Measurements from ENCODE around the gene SLC44A2. TPM values are rescaled to one million over a fixed set of nuclear protein-coding genes. Genes with fewer than 3 reads are reported as not detected.

SLC44A2 gene
- total and polyA plus RNA-seq, 2 of the 8 experiments (the other 6 are each of a cell fraction or from before 2014, with no cell fraction given): 105 to 120 TPM

GRCh38 chr19:10641248-10641647 lies 15.9 kb downstream of the SLC44A2 start:
- POLR2A ChIA-PET (ENCODE audit: partially characterized antibody): interaction anchor here (0.5 to 59.0 kb wide), 9 partner anchors 10 to 160 kb away, joined by 3 to 1874 read pairs (median 8); partner anchors contain the start of genes DNM2, ILF3, QTRT1 and SLC44A2
- DNase-seq (ENCODE audit: low read depth in 1 of 2, low spot score in 2 of 2) (no peak), FAIRE-seq (no peak)
- Histone ChIP-seq H3K56ac (replicated peaks; ENCODE audit: insufficient read length, low read depth, low read length) (no peak overlapping the region), H4K8ac (ENCODE audit: extremely low read depth, insufficient read depth, low read length) (no peak overlapping the region), H2BK20ac (ENCODE audit: low read length) (no peak overlapping the region), H3K79me2 (ENCODE audit: control insufficient read depth in 1 of 2, insufficient read depth in 2 of 2, low read length in 2 of 2) (no peaks in the 10 kb centered on the region), H4K5ac (ENCODE audit: insufficient read length, low read depth, low read length) (no peak overlapping the region), H3K9me3 (ENCODE audit: insufficient read depth in 2 of 2, low read depth in 1 of 2, low read length in 1 of 2) (no peaks in the 10 kb centered on the region), H3K4me2 (ENCODE audit: insufficient read depth in 1 of 2, low read depth in 2 of 2, low read length in 2 of 2) (no peak overlapping the region), H4K91ac (replicated peaks; ENCODE audit: insufficient read length, low read length) (no peak overlapping the region), H3K14ac (ENCODE audit: insufficient read length) (no peak overlapping the region), H3K23me2 (ENCODE audit: low read depth, low read length) (no peaks in the 10 kb centered on the region), H3K4ac (replicated peaks; ENCODE audit: insufficient read length, low read depth, low read length) (no peak overlapping the region), H3K4me1 (replicated peaks in 1 of 4; ENCODE audit: control insufficient read depth in 3 of 4, insufficient read depth in 4 of 4, low read length in 3 of 4) (peaks cover 6 to 17% (median 13%) of the 10 kb centered on the region in 4 experiments), H3K79me1 (ENCODE audit: low read depth, low read length) (no peaks in the 10 kb centered on the region; the same call in 1 of the 2 replicates), H2AK5ac (ENCODE audit: low read depth, low read length) (no peak overlapping the region), H3K4me3 (ENCODE audit: extremely low read depth in 1 of 4, insufficient read depth in 2 of 4, low read depth in 3 of 4, low read length in 4 of 4) (no peak overlapping the region), H3K9ac (replicated peaks in 1 of 4; ENCODE audit: extremely low read depth in 1 of 4, low read depth in 3 of 4, low read length in 3 of 4) (no peak overlapping the region), H3K27ac (ENCODE audit: low read depth, low read length) (no peak overlapping the region), H3K23ac (ENCODE audit: insufficient read length) (no peak overlapping the region), H4K20me1 (replicated peaks in 1 of 2; ENCODE audit: control insufficient read depth in 1 of 2, insufficient read depth in 2 of 2, low read length in 2 of 2) (peaks cover 0 to 2% of the 10 kb centered on the region in 2 experiments), H2BK120ac (replicated peaks; ENCODE audit: low read depth, low read length) (no peak overlapping the region), H2BK12ac (ENCODE audit: low read depth, low read length) (no peak overlapping the region), H3K36me3 (ENCODE audit: control insufficient read depth in 2 of 4, insufficient read depth in 4 of 4, low read length in 3 of 4) (peaks cover 18 to 51% (median 29%) of the 10 kb centered on the region in 4 experiments), H2AFZ (ENCODE audit: low read length) (no peak overlapping the region), H3K27me3 (replicated peaks in 1 of 4; ENCODE audit: control insufficient read depth in 3 of 4, extremely low read depth in 1 of 4, insufficient read depth in 3 of 4, low read length in 3 of 4) (no peaks in the 10 kb centered on the region), H2BK5ac (ENCODE audit: low read depth, low read length) (no peak overlapping the region), H3K18ac (ENCODE audit: extremely low read depth, low read length) (no peak overlapping the region), H2BK15ac (ENCODE audit: low read length) (no peak overlapping the region)
- 100% methylated on average over 4 of the region's 4 CpGs; no CpG with 5 or more reads in 1 of the 2 experiments for WGBS, 2 experiments (ENCODE audit: extremely low coverage in 1 of 2, insufficient coverage in 1 of 2, insufficient read length in 1 of 2, insufficient replicate concordance in 2 of 2, low coverage in 1 of 2, low lambda C conversion rate in 2 of 2, missing lambda C conversion rate in 1 of 2)
- CTCF ChIA-PET (ENCODE audit: partially characterized antibody): interaction anchor here (0.6 to 14.2 kb wide), 8 partner anchors 59 to 326 kb away, joined by 3 to 267 read pairs (median 3); partner anchors contain the start of gene FDX2
- TF ChIP-seq SIN3A (conservative IDR thresholded peaks at IDR 0.05 in 1 of 2, IDR thresholded peaks at IDR 0.05 in 1 of 2; ENCODE audit: low read depth in 1 of 2, low read length in 2 of 2) (no peak), CREB1 (IDR thresholded peaks at IDR 0.05) (no peak), ZNF274 (IDR thresholded peaks at IDR 0.05; ENCODE audit: borderline replicate concordance, extremely low read depth, low read length) (no peak), KDM1A (IDR thresholded peaks at IDR 0.05; ENCODE audit: borderline replicate concordance, low read length) (no peak), HDAC2 (IDR thresholded peaks at IDR 0.05; ENCODE audit: borderline replicate concordance in 1 of 2, low read depth in 2 of 2, low read length in 2 of 2) (no peak), EP300 (IDR thresholded peaks at IDR 0.05; ENCODE audit: borderline replicate concordance in 1 of 2, low read depth in 2 of 2, low read length in 2 of 2) (no peak), SP2 (IDR thresholded peaks at IDR 0.05; ENCODE audit: low read length) (no peak), HDAC6 (IDR thresholded peaks at IDR 0.05; ENCODE audit: low read depth, low read length) (no peak), RAD21 (IDR thresholded peaks at IDR 0.05 in 1 of 2, conservative IDR thresholded peaks at IDR 0.05 in 1 of 2; ENCODE audit: low read depth in 2 of 2, low read length in 2 of 2) (no peak), POLR2A (IDR thresholded peaks at IDR 0.05; ENCODE audit: control extremely low read depth in 1 of 2, low read depth in 2 of 2, low read length in 2 of 2) (no peak), BRCA1 (IDR thresholded peaks at IDR 0.05; ENCODE audit: low read depth, low read length) (no peak), TBP (IDR thresholded peaks at IDR 0.05; ENCODE audit: low read depth, low read length) (no peak), SRF (IDR thresholded peaks at IDR 0.05; ENCODE audit: low read depth, low read length) (no peak), SUZ12 (IDR thresholded peaks at IDR 0.05; ENCODE audit: low read length) (no peak)

Data from H1 (cell line).